ENCODE results near the gene FAM83B.

- no peak for TF ChIP-seq POLR2A (IDR thresholded peaks at IDR 0.05; ENCODE audit: low read depth, low read length)
- no peak for TF ChIP-seq POLR2AphosphoS5 (IDR thresholded peaks at IDR 0.05; ENCODE audit: low read depth, low read length)
- TF ChIP-seq TAF1 (IDR thresholded peaks at IDR 0.05; ENCODE audit: low read depth, low read length) = no peak
- TF ChIP-seq SPI1 (IDR thresholded peaks at IDR 0.05; ENCODE audit: low read depth, low read length) = no peak
These were observed 54.1 kb downstream of the FAM83B start for GRCh38 chr6:54900666-54901065.

All from GM12891 (cell line).